Adrenal gland (tissue), 12 donors: Measurements from ENCODE around the gene USP40. TPM values are rescaled to one million over a fixed set of nuclear protein-coding genes. Genes with fewer than 3 reads are reported as not detected.
A peak's percentile ranks its signal among the peaks of the same experiment; 100 is the strongest.

Experiments
- DNase-seq, 7 donors: peaks; one replicate each; pipeline ENCODE4 v3.0.0-alpha.2; 2019 to 2020
- H3K27ac ChIP-seq, 5 donors: fragments of 200-600 bp; sonication (generic) in 4 of 5; 1 replicate in 3 of 5; 2 replicates in 2 of 5; pipeline versions ENCODE4 v1.5.1 to v1.8.0; 2016 to 2020; ENCODE audit warnings: mild to moderate bottlenecking in 1 of 5
- H3K27me3 ChIP-seq: fragments of 200-600 bp; 2 replicates; pipeline ENCODE4 v1.8.0; 2021
- H3K36me3 ChIP-seq, 2 donors: fragments of 200-600 bp; replicated peaks in 1 of 2; 1 replicate in 1 of 2; 2 replicates in 1 of 2; pipeline versions ENCODE4 v1.5.1 to v1.8.0; 2018 to 2022
- H3K4me1 ChIP-seq, 2 donors: fragments of 200-600 bp; replicated peaks in 1 of 2; 1 replicate in 1 of 2; 2 replicates in 1 of 2; pipeline versions ENCODE4 v1.5.1 to v1.8.0; 2018 to 2021
- H3K4me3 ChIP-seq, 4 donors: fragments of 200-600 bp; sonication (generic) in 3 of 4; one replicate each; pipeline ENCODE4 v1.5.1; 2016 to 2018
- H3K9me3 ChIP-seq, 3 donors: fragments of 200-600 bp; sonication (generic) in 1 of 3; replicated peaks in 1 of 3; 1 replicate in 2 of 3; 2 replicates in 1 of 3; pipeline versions ENCODE4 v1.5.1 to v1.8.0; 2016 to 2021
- POLR2A ChIP-seq, 2 donors: fragments of 450-650 bp; IDR thresholded peaks; one replicate each; pipeline ENCODE4 v1.6.1; 2017; ENCODE audit warnings: antibody characterized with exemption in 2 of 2, mild to moderate bottlenecking in 2 of 2, moderate library complexity in 1 of 2
- WGBS, 4 donors: extraction: QIAGEN DNeasy Blood & Tissue Kit in 2 of 4; methylation state at CpG; one replicate each; pipeline versions ENCODE4 v1.1.5 to v1.1.7; 2013 to 2017; 5-methylcytosine and 5-hydroxymethylcytosine counted together
- intact Hi-C, 2 donors: fragments of 100-400 bp; cut with DNase I; formaldehyde crosslinking; loops; one replicate each; pipeline versions ENCODE4 v1.14.1 to v1.15.0; 2022 to 2023
- polyA plus RNA-seq, 3 donors: library from polyadenylated mRNA; stranded (reverse); fragments of 200-250 nt in 2 of 3; fragments of 350-450 nt in 1 of 3; fragmentation: Illumina TruSeq in 1 of 3; extraction: RNeasy Lipid Tissue Mini Kit (QIAGEN cat#74804) in 1 of 3; gene quantifications; one replicate each; pipeline ENCODE4 v1.2.3, GENCODE V29; 2013 to 2014
- total RNA-seq, 9 donors: library from RNA; depleted of rRNA in 4 of 9; stranded (reverse); fragments of >200 nt in 4 of 9; fragments of 120-200 nt in 1 of 9; fragmentation: NEBNext Ultra II Directional in 1 of 9; extraction: Animal tissue kit (Norgen Biotek cat#: 25700) in 1 of 9; gene quantifications; one replicate each; pipeline versions ENCODE4 v1.1.0 to v1.2.4, GENCODE V29; 2013 to 2023
- TF ChIP-seq, protein P1 (sequence below), 6 experiments: fragments of 450-650 bp in 4 of 6; fragments of 200-600 bp in 2 of 6; sonication (generic) in 1 of 6; IDR thresholded peaks; 1 replicate in 5 of 6; 2 replicates in 1 of 6; pipeline versions ENCODE4 v1.5.1 to v1.8.0; 2016 to 2021; ENCODE audit warnings: antibody characterized with exemption in 6 of 6, mild to moderate bottlenecking in 2 of 6, moderate library complexity in 1 of 6
- donor health status: healthy with polysubstance abuse.
- donor health status: Bipolar disorder and iron deficiency.
- donor health status: DM: yes; HTN: yes; CAD: no.
- donor health status: DM: no; HTN: no; CAD: no.
- donor health status: DM: no; HTN: no; CAD: no.
- donor health status: DM: yes; HTN: yes; CAD: no.

The USP40 gene
- total and polyA plus RNA-seq, 12 donors = 25.1 to 98.7 (median 46.3) TPM

DNA sequence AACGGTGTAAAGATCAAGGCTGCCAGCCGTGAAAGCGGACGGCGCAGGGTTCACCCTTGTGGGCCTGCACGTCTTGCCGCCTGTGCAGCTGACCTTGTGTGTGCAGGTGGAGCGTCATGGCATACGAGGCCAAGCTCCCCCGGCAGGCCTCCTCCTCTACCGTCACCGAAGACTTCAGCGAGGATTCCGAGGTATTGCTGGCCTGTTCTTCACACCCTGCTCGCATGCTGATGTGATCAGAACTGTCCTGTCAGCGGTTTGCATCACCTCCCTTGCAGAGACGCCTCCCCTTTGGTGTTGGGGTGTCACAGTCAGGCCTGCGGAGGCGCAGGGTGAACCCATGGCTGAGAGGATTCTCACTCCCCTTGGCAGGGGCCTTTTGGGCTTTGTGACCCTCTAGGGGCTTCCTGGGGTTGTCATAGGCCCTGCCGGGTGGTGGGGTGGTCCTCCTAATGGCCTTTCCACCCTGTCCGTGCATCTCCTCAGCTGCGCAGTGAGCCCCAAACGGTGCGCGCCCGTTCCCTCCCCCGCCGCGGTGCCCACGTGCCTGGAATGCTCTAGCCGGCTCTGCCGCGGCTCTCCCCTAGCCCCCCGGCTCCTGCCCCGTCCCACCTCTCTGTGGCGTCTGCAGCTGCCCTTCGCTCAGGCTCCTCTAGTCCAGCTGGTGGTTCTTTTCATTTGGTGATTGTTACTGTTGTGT is 119.8 kb downstream of the USP40 start:
- Histone ChIP-seq H3K27me3 (no peaks in the 10 kb centered on the region), H3K27ac (no peak overlapping the region), H3K4me3 (no peak overlapping the region), H3K9me3 (no peaks in the 10 kb centered on the region), H3K4me1 (peaks cover 0 to 5% of the 10 kb centered on the region in 2 donors), H3K36me3 (peaks cover 0 to 31% of the 10 kb centered on the region in 2 donors)
- DNase-seq = no peak
- WGBS, 4 donors = 93 to 95% (median 94%) methylated on average over 22 to 37 of the region's 37 CpGs
- TF ChIP-seq, protein P1, sequence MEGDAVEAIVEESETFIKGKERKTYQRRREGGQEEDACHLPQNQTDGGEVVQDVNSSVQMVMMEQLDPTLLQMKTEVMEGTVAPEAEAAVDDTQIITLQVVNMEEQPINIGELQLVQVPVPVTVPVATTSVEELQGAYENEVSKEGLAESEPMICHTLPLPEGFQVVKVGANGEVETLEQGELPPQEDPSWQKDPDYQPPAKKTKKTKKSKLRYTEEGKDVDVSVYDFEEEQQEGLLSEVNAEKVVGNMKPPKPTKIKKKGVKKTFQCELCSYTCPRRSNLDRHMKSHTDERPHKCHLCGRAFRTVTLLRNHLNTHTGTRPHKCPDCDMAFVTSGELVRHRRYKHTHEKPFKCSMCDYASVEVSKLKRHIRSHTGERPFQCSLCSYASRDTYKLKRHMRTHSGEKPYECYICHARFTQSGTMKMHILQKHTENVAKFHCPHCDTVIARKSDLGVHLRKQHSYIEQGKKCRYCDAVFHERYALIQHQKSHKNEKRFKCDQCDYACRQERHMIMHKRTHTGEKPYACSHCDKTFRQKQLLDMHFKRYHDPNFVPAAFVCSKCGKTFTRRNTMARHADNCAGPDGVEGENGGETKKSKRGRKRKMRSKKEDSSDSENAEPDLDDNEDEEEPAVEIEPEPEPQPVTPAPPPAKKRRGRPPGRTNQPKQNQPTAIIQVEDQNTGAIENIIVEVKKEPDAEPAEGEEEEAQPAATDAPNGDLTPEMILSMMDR (IDR thresholded peaks at IDR 0.05) = no peak
- TF ChIP-seq POLR2A (IDR thresholded peaks at IDR 0.05) = no peak
- intact Hi-C loops = loop anchor here (10.0 kb wide), 1 partner anchor 268 kb away; the partner anchor contains the start of genes UGT1A4 (in 2 of the 2) and UGT1A5 (in 2 of the 2)

DNA sequence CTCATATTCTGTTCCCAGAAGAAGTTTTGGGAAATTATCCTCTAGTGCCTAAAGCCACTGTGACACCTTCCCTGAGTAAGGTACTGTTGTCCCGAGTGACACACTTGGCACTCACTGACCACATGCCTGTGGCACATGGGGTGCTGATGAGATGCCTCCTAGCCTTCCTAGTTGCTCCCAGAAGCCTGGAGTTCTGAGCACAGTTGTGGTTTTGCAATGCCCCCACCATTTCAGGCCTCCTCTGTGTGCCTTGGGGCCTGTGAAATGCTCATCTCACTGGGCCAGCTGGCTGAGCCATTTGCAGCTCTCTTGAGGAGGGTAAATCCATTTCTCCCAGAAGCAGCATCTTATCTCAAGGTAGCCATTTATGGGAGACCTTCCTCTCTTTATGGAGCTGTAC is 120.5 kb downstream of the USP40 start:
- Histone ChIP-seq H3K36me3 (peaks cover 0 to 25% of the 10 kb centered on the region in 2 donors), H3K9me3 (no peaks in the 10 kb centered on the region), H3K27me3 (no peaks in the 10 kb centered on the region), H3K4me1 (peaks cover 0 to 5% of the 10 kb centered on the region in 2 donors), H3K27ac (no peak overlapping the region), H3K4me3 (no peak overlapping the region)
- 75 to 100% (median 91%) methylated on average over 1 of the region's 1 CpG for WGBS, 4 donors
- intact Hi-C loops = loop anchor here (10.0 kb wide), 1 partner anchor 269 kb away; the partner anchor contains the start of genes UGT1A4 (in 2 of the 2) and UGT1A5 (in 2 of the 2)
- no peak for DNase-seq
- TF ChIP-seq, protein P1 (IDR thresholded peaks at IDR 0.05) = no peak
- TF ChIP-seq POLR2A (IDR thresholded peaks at IDR 0.05) = no peak

DNA sequence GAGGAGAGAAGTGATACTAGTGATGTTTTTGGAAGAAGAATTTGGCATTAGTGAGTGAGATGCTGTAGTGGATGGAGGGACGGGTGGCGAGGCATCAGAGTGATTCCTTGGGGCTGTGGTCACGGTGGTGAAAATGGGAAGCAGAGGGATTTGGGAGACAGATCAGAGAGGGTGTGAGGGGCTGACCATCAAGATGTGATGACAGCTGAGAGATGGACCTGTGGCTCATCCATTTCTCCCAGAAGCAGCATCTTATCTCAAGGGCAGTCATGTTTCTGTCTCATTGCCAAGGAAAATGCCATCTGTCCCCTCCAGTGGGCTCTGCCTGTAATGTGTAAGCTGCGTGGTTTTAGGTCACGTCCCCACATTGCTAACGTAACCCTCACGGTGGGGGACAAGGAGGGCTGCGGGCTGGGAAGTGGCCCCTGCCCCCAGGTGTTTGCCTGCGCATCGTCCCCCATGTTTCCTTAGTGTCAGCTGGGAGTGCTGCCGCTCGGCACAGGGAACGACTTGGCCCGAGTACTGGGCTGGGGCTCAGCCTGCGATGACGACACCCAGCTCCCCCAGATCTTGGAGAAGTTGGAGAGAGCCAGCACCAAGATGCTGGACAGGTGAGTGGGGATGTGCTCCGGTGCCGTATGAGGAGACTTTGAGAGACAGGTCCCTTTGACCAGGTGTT is 121.3 kb downstream of the USP40 start:
- intact Hi-C loops = loop anchor here (10.0 kb wide), 1 partner anchor 270 kb away; the partner anchor contains the start of genes UGT1A4 (in 2 of the 2) and UGT1A5 (in 2 of the 2)
- Histone ChIP-seq H3K36me3 (peaks cover 0 to 21% of the 10 kb centered on the region in 2 donors), H3K27ac (no peak overlapping the region), H3K9me3 (no peaks in the 10 kb centered on the region), H3K27me3 (no peaks in the 10 kb centered on the region), H3K4me3 (no peak overlapping the region), H3K4me1 (peaks cover 0 to 5% of the 10 kb centered on the region in 2 donors)
- TF ChIP-seq, protein P1 (IDR thresholded peaks at IDR 0.05) = no peak
- TF ChIP-seq POLR2A (IDR thresholded peaks at IDR 0.05) = no peak
- WGBS, 4 donors = 95 to 97% (median 96%) methylated on average over 14 to 18 of the region's 18 CpGs
- DNase-seq = no peak

DNA sequence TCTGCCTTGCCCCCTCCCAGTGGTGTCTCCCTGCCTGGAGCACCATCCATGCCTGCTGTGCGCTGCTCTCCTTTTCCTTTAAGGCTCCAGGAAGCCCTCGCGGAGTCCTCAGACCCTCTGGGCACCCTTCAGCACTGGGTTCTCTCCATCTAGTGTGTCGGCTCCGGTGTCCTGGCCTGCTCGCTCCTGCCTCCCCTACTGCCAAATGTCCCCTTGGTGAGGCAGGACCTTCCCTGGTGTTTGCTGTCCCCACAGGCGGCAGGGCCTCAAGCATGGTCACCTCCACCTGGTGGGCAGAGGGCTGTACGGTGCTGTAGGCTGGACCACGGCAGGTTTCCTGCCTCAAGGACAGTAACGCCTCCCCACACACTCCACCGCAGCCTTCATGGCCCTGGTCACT is 122.1 kb downstream of the USP40 start:
- intact Hi-C loops = loop anchor here (5.0 to 10.0 kb wide), 4 partner anchors 42 to 270 kb away; partner anchors contain the start of genes UGT1A4 (in 2 of the 2), UGT1A5 (in 2 of the 2) and DGKD (in 1 of the 2)
- no peak for DNase-seq
- no peak for TF ChIP-seq POLR2A (IDR thresholded peaks at IDR 0.05)
- TF ChIP-seq, protein P1 (IDR thresholded peaks at IDR 0.05) = no peak
- WGBS, 4 donors = 84 to 90% (median 86%) methylated on average over 9 to 11 of the region's 11 CpGs
- Histone ChIP-seq H3K27ac (peak overlapping the region in 1 of 5 donors; percentile 1), H3K36me3 (peaks cover 0 to 13% of the 10 kb centered on the region in 2 donors), H3K9me3 (no peaks in the 10 kb centered on the region), H3K27me3 (no peaks in the 10 kb centered on the region), H3K4me3 (no peak overlapping the region), H3K4me1 (peaks cover 0 to 5% of the 10 kb centered on the region in 2 donors)
